Measurements from ENCODE around the gene PLPPR1.

DNA sequence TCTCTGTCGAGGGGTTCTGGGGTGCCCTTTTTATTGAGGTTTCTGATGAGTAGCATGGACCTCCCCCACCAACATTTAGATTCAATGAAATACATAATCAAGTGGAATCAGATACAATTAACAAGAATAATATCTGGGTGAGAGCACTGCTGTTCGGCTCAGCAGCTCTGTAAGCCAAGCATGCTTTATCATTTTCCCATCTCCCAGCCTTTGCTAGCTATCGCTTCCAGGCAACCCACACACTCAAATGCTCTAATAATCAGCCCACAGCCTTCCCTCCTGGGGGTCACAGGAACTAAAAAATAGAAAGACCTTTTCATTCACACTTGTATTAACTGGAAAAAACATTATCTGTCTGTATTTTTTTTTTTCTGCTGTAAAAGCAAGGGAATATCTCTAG is 8.9 kb downstream of the PLPPR1 start:
- TF ChIP-seq, protein P1, sequence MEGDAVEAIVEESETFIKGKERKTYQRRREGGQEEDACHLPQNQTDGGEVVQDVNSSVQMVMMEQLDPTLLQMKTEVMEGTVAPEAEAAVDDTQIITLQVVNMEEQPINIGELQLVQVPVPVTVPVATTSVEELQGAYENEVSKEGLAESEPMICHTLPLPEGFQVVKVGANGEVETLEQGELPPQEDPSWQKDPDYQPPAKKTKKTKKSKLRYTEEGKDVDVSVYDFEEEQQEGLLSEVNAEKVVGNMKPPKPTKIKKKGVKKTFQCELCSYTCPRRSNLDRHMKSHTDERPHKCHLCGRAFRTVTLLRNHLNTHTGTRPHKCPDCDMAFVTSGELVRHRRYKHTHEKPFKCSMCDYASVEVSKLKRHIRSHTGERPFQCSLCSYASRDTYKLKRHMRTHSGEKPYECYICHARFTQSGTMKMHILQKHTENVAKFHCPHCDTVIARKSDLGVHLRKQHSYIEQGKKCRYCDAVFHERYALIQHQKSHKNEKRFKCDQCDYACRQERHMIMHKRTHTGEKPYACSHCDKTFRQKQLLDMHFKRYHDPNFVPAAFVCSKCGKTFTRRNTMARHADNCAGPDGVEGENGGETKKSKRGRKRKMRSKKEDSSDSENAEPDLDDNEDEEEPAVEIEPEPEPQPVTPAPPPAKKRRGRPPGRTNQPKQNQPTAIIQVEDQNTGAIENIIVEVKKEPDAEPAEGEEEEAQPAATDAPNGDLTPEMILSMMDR (IDR thresholded peaks at IDR 0.05; ENCODE audit: insufficient read depth, low read length, poor library complexity, severe bottlenecking): no peak
- TF ChIP-seq EZH2phosphoT487 (conservative IDR thresholded peaks at IDR 0.05; ENCODE audit: low read length): no peak

Measured in SU-DHL-6 (cell line).